ENCODE results near the gene RALGAPA1. TPM values are rescaled to one million over a fixed set of nuclear protein-coding genes. Genes with fewer than 3 reads are reported as not detected.

The RALGAPA1 gene
- total and polyA plus RNA-seq, 4 donors, result 4.6 to 38.7 (median 13.4) TPM

DNA sequence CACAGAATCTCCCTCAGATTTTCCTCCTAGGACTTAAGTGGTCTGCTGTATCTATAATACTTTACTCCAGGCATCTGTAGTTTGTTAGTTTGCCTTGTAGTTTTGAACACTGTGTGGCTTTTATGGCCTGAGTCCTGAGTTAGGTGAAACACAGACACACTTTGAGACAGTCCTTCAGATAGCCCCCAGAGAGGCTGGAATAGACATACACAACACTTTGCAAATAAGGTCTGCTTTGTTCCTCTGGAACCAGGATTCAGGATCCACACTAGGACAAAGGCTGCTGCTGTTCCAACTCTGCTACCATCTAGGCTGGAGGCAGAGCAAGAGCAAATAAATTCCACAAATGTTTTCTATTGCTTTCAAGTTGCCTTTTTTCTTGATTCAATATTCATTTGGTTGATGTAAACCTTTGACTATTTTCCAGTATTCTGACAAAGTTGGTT, 316.5 kb downstream of the RALGAPA1 start:
- TF ChIP-seq FOXA2 (IDR thresholded peaks at IDR 0.05), result no peak
- no peak for TF ChIP-seq HNF4G (IDR thresholded peaks at IDR 0.05)
- TF ChIP-seq, protein P1, sequence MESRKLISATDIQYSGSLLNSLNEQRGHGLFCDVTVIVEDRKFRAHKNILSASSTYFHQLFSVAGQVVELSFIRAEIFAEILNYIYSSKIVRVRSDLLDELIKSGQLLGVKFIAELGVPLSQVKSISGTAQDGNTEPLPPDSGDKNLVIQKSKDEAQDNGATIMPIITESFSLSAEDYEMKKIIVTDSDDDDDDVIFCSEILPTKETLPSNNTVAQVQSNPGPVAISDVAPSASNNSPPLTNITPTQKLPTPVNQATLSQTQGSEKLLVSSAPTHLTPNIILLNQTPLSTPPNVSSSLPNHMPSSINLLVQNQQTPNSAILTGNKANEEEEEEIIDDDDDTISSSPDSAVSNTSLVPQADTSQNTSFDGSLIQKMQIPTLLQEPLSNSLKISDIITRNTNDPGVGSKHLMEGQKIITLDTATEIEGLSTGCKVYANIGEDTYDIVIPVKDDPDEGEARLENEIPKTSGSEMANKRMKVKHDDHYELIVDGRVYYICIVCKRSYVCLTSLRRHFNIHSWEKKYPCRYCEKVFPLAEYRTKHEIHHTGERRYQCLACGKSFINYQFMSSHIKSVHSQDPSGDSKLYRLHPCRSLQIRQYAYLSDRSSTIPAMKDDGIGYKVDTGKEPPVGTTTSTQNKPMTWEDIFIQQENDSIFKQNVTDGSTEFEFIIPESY (IDR thresholded peaks at IDR 0.05), result no peak
- TF ChIP-seq HNF4A (conservative IDR thresholded peaks at IDR 0.05), result no peak
- TF ChIP-seq RAD21 (IDR thresholded peaks at IDR 0.05), result no peak
- no peak for TF ChIP-seq JUND (IDR thresholded peaks at IDR 0.05)
- TF ChIP-seq EGR1 (IDR thresholded peaks at IDR 0.05; ENCODE audit: low read depth in 2 of 2), result no peak
- TF ChIP-seq NR2F2 (IDR thresholded peaks at IDR 0.05), result no peak
- TF ChIP-seq, protein P2, sequence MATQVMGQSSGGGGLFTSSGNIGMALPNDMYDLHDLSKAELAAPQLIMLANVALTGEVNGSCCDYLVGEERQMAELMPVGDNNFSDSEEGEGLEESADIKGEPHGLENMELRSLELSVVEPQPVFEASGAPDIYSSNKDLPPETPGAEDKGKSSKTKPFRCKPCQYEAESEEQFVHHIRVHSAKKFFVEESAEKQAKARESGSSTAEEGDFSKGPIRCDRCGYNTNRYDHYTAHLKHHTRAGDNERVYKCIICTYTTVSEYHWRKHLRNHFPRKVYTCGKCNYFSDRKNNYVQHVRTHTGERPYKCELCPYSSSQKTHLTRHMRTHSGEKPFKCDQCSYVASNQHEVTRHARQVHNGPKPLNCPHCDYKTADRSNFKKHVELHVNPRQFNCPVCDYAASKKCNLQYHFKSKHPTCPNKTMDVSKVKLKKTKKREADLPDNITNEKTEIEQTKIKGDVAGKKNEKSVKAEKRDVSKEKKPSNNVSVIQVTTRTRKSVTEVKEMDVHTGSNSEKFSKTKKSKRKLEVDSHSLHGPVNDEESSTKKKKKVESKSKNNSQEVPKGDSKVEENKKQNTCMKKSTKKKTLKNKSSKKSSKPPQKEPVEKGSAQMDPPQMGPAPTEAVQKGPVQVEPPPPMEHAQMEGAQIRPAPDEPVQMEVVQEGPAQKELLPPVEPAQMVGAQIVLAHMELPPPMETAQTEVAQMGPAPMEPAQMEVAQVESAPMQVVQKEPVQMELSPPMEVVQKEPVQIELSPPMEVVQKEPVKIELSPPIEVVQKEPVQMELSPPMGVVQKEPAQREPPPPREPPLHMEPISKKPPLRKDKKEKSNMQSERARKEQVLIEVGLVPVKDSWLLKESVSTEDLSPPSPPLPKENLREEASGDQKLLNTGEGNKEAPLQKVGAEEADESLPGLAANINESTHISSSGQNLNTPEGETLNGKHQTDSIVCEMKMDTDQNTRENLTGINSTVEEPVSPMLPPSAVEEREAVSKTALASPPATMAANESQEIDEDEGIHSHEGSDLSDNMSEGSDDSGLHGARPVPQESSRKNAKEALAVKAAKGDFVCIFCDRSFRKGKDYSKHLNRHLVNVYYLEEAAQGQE (IDR thresholded peaks at IDR 0.05), result no peak
- no peak for TF ChIP-seq YY1 (IDR thresholded peaks at IDR 0.05)
- TF ChIP-seq, protein P3, sequence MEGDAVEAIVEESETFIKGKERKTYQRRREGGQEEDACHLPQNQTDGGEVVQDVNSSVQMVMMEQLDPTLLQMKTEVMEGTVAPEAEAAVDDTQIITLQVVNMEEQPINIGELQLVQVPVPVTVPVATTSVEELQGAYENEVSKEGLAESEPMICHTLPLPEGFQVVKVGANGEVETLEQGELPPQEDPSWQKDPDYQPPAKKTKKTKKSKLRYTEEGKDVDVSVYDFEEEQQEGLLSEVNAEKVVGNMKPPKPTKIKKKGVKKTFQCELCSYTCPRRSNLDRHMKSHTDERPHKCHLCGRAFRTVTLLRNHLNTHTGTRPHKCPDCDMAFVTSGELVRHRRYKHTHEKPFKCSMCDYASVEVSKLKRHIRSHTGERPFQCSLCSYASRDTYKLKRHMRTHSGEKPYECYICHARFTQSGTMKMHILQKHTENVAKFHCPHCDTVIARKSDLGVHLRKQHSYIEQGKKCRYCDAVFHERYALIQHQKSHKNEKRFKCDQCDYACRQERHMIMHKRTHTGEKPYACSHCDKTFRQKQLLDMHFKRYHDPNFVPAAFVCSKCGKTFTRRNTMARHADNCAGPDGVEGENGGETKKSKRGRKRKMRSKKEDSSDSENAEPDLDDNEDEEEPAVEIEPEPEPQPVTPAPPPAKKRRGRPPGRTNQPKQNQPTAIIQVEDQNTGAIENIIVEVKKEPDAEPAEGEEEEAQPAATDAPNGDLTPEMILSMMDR (IDR thresholded peaks at IDR 0.05; ENCODE audit: low read depth, low read length, missing input control), result no peak
- TF ChIP-seq SP1 (IDR thresholded peaks at IDR 0.05), result no peak
- no peak for TF ChIP-seq GABPA (IDR thresholded peaks at IDR 0.05 in 1 of 2, conservative IDR thresholded peaks at IDR 0.05 in 1 of 2)
- TF ChIP-seq, protein P4, sequence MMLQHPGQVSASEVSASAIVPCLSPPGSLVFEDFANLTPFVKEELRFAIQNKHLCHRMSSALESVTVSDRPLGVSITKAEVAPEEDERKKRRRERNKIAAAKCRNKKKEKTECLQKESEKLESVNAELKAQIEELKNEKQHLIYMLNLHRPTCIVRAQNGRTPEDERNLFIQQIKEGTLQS (IDR thresholded peaks at IDR 0.05), result no peak

More for the DNA sequence above, 316.5 kb downstream of the RALGAPA1 start:
- Histone ChIP-seq H3K4me1 (ENCODE audit: control insufficient read depth in 4 of 4, insufficient read depth in 4 of 4, low read length in 3 of 4) (no peaks in the 10 kb centered on the region), H3K36me3 (ENCODE audit: control insufficient read depth in 4 of 4, insufficient read depth in 3 of 4, low read depth in 1 of 4, low read length in 3 of 4) (no peaks in the 10 kb centered on the region), H3K4me3 (ENCODE audit: low read depth in 1 of 3, low read length in 3 of 3) (no peak overlapping the region), H3K9me3 (ENCODE audit: control insufficient read depth in 4 of 4, low read length in 3 of 4) (peaks cover 0 to 2% (median 1%) of the 10 kb centered on the region in 4 donors), H3K27ac (ENCODE audit: low read depth in 1 of 2, low read length in 2 of 2) (no peak overlapping the region), H3K9ac (ENCODE audit: low read depth in 1 of 2, low read length in 2 of 2) (no peak overlapping the region), H3K27me3 (ENCODE audit: control insufficient read depth in 4 of 4, insufficient read depth in 4 of 4, low read length in 3 of 4) (no peaks in the 10 kb centered on the region)
- no peak for DNase-seq (ENCODE audit: low spot score)

Small RNA genes lying within 50 kb of the gene (small RNA-seq; reads per million reads assigned to genes)
- not detected for gene RF00322

Other genes with a start within 250 kb of the RALGAPA1 start
- gene BRMS1L, start 17.0 kb upstream of the RALGAPA1 start, total RNA-seq, result 1 to 10 TPM; 2.7 to 3.5 TPM
- gene BRMS1L, start 17.0 kb upstream of the RALGAPA1 start, polyA plus RNA-seq, result 1 to 10 TPM; 3.2 to 3.7 TPM